Mesendoderm (in vitro differentiated cells): Measurements from ENCODE around the gene PRSS16.
"Not testable (repeated sequence)": the region's sequence is repeated elsewhere in the genome, so short reads cannot be mapped to it uniquely, and the experiment has no call there.

Source experiments
- DNase-seq: peaks from one replicate; pipeline ENCODE4 v3.0.0; 2013
- H2AK5ac ChIP-seq: 2 replicates; pipeline ENCODE4 v1.6.1; 2013; ENCODE audit warnings: low read length, inconsistent platforms
- H2BK120ac ChIP-seq: 2 replicates; pipeline ENCODE4 v1.6.1; 2013; ENCODE audit warnings: low read depth, mild to moderate bottlenecking, low read length, moderate library complexity, mixed read lengths
- H2BK15ac ChIP-seq: replicated peaks from 2 replicates; pipeline ENCODE4 v1.6.1; 2013; ENCODE audit warnings: low read depth, mild to moderate bottlenecking, moderate library complexity
- H2BK5ac ChIP-seq: 2 replicates; pipeline ENCODE4 v1.6.1; 2013; ENCODE audit warnings: low read length, inconsistent platforms
- H3K18ac ChIP-seq: 2 replicates; pipeline ENCODE4 v1.6.1; 2013; ENCODE audit warnings: mild to moderate bottlenecking, low read length, mixed read lengths
- H3K23ac ChIP-seq: one replicate; pipeline ENCODE4 v1.6.1; 2013; ENCODE audit warnings: low read length
- H3K27ac ChIP-seq: 2 replicates; pipeline ENCODE4 v1.5.1; 2013; ENCODE audit warnings: low read depth, mild to moderate bottlenecking, inconsistent platforms, low read length, moderate library complexity
- H3K27me3 ChIP-seq: 2 replicates; pipeline ENCODE4 v1.6.1; 2013; ENCODE audit warnings: low read length, control low read depth, mild to moderate bottlenecking, inconsistent platforms; ENCODE audit not compliant: insufficient read depth, poor library complexity
- H3K36me3 ChIP-seq: 2 replicates; pipeline ENCODE4 v1.6.1; 2013; ENCODE audit warnings: low read length, inconsistent platforms; ENCODE audit not compliant: control insufficient read depth, insufficient read depth
- H3K4ac ChIP-seq: one replicate; pipeline ENCODE4 v1.6.1; 2013; ENCODE audit warnings: low read depth, mild to moderate bottlenecking, low read length, moderate library complexity
- H3K4me1 ChIP-seq: 2 replicates; pipeline ENCODE4 v1.6.1; 2013; ENCODE audit warnings: low read depth, low read length, inconsistent platforms; ENCODE audit not compliant: control insufficient read depth
- H3K4me2 ChIP-seq: 2 replicates; pipeline ENCODE4 v1.6.1; 2013; ENCODE audit warnings: low read length
- H3K4me3 ChIP-seq: 2 replicates; pipeline ENCODE4 v1.5.1; 2013; ENCODE audit warnings: mild to moderate bottlenecking, low read length
- H3K56ac ChIP-seq: one replicate; pipeline ENCODE4 v1.6.1; 2013; ENCODE audit warnings: low read length
- H3K79me1 ChIP-seq: 2 replicates; pipeline ENCODE4 v1.6.1; 2013; ENCODE audit warnings: low read length, inconsistent platforms
- H3K79me2 ChIP-seq: 2 replicates; pipeline ENCODE4 v1.6.1; 2013; ENCODE audit warnings: mild to moderate bottlenecking, low read length; ENCODE audit not compliant: control insufficient read depth, insufficient read depth
- H3K9ac ChIP-seq: 2 replicates; pipeline ENCODE4 v1.6.1; 2013; ENCODE audit warnings: low read length, inconsistent platforms
- H4K5ac ChIP-seq: one replicate; pipeline ENCODE4 v1.6.1; 2013; ENCODE audit warnings: low read length
- H4K8ac ChIP-seq: one replicate; pipeline ENCODE4 v1.6.1; 2013; ENCODE audit warnings: low read depth, mild to moderate bottlenecking, control low read depth, low read length, moderate library complexity
- WGBS: extraction: QIAGEN DNeasy Blood & Tissue Kit; methylation state at CpG from one replicate; pipeline ENCODE4 v1.1.7; 2013; ENCODE audit warnings: low lambda C conversion rate, missing lambda C conversion rate; ENCODE audit not compliant: insufficient coverage; ENCODE audit errors: extremely low coverage; 5-methylcytosine and 5-hydroxymethylcytosine counted together

Gene PRSS16

GRCh38 chr6:27209659-27210269, 37.7 kb upstream of the PRSS16 start:
- H2BK120ac ChIP-seq, result no peak overlapping the region
- DNase-seq, result peak; percentile 66
- no peak overlapping the region for H4K8ac ChIP-seq
- H3K23ac ChIP-seq, result no peak overlapping the region
- H3K79me2 ChIP-seq, result no peaks in the 10 kb centered on the region
- no peaks in the 10 kb centered on the region for H3K27me3 ChIP-seq
- H2BK15ac ChIP-seq, result no peak overlapping the region
- H3K27ac ChIP-seq, result no peak overlapping the region
- no peak overlapping the region for H3K9ac ChIP-seq
- H3K4ac ChIP-seq, result no peak overlapping the region
- H2BK5ac ChIP-seq, result no peak overlapping the region
- no peaks in the 10 kb centered on the region for H3K4me1 ChIP-seq
- WGBS, result no CpG with 5 or more reads among the region's 18 CpGs
- no peak overlapping the region for H3K4me2 ChIP-seq
- H3K56ac ChIP-seq, result no peak overlapping the region
- no peak overlapping the region for H2AK5ac ChIP-seq
- H3K4me3 ChIP-seq, result no peak overlapping the region
- no peaks in the 10 kb centered on the region for H3K79me1 ChIP-seq
- H4K5ac ChIP-seq, result no peak overlapping the region
- no peak overlapping the region for H3K18ac ChIP-seq
- no peaks in the 10 kb centered on the region for H3K36me3 ChIP-seq

GRCh38 chr6:27213091-27213517, 34.4 kb upstream of the PRSS16 start:
- H3K27ac ChIP-seq, H3K4me2 ChIP-seq, H3K23ac ChIP-seq, H3K36me3 ChIP-seq, H3K4me1 ChIP-seq, H4K8ac ChIP-seq, H2BK15ac ChIP-seq, H3K18ac ChIP-seq, H2BK5ac ChIP-seq, H4K5ac ChIP-seq, H3K4me3 ChIP-seq, H2BK120ac ChIP-seq, H3K4ac ChIP-seq, H2AK5ac ChIP-seq, H3K27me3 ChIP-seq, H3K9ac ChIP-seq, H3K79me1 ChIP-seq, H3K79me2 ChIP-seq, H3K56ac ChIP-seq: not testable (repeated sequence)
- DNase-seq, result peak; percentile 35
- no CpG with 5 or more reads among the region's 15 CpGs for WGBS

- no peaks in the 10 kb centered on the region for H3K79me2 ChIP-seq
- no peaks in the 10 kb centered on the region for H3K36me3 ChIP-seq
- H3K23ac ChIP-seq, result no peak overlapping the region
- H2AK5ac ChIP-seq, result no peak overlapping the region
- no peak overlapping the region for H2BK5ac ChIP-seq
- WGBS, result no CpG with 5 or more reads among the region's 29 CpGs
- no peak overlapping the region for H3K4me2 ChIP-seq
- no peaks in the 10 kb centered on the region for H3K4me1 ChIP-seq
- peak; percentile 82 for DNase-seq
- no peaks in the 10 kb centered on the region for H3K79me1 ChIP-seq
- H3K27ac ChIP-seq, result no peak overlapping the region
- H2BK15ac ChIP-seq, result no peak overlapping the region
- H3K27me3 ChIP-seq, result no peaks in the 10 kb centered on the region
- no peak overlapping the region for H2BK120ac ChIP-seq
- H3K56ac ChIP-seq, result no peak overlapping the region
- H3K4me3 ChIP-seq, result peak overlapping the region; percentile 58
- H3K18ac ChIP-seq, result no peak overlapping the region
- H4K8ac ChIP-seq, result no peak overlapping the region
- no peak overlapping the region for H3K9ac ChIP-seq
- no peak overlapping the region for H4K5ac ChIP-seq
- H3K4ac ChIP-seq, result no peak overlapping the region
Observed at GRCh38 chr6:27213544-27214125, 33.9 kb upstream of the PRSS16 start.

- DNase-seq, result peak; percentile 41
- no peak overlapping the region for H3K4ac ChIP-seq
- peak overlapping the region; percentile 42 for H3K56ac ChIP-seq
- peak overlapping the region; percentile 45 for H3K9ac ChIP-seq
- no peaks in the 10 kb centered on the region for H3K36me3 ChIP-seq
- H2AK5ac ChIP-seq, result no peak overlapping the region
- H3K27ac ChIP-seq, result no peak overlapping the region
- WGBS, result no CpG with 5 or more reads among the region's 19 CpGs
- H2BK5ac ChIP-seq, result no peak overlapping the region
- H3K4me3 ChIP-seq, result peak overlapping the region; percentile 58
- no peak overlapping the region for H2BK15ac ChIP-seq
- H3K4me2 ChIP-seq, result no peak overlapping the region
- H3K27me3 ChIP-seq, result no peaks in the 10 kb centered on the region
- no peaks in the 10 kb centered on the region for H3K4me1 ChIP-seq
- no peak overlapping the region for H3K18ac ChIP-seq
- H3K79me1 ChIP-seq, result no peaks in the 10 kb centered on the region
- H2BK120ac ChIP-seq, result no peak overlapping the region
- H4K8ac ChIP-seq, result no peak overlapping the region
- H3K79me2 ChIP-seq, result no peaks in the 10 kb centered on the region
- no peak overlapping the region for H3K23ac ChIP-seq
- no peak overlapping the region for H4K5ac ChIP-seq
Observed at GRCh38 chr6:27214126-27214601, 33.3 kb upstream of the PRSS16 start.

- DNase-seq, result no peak
- WGBS, result no CpG with 5 or more reads among the region's 21 CpGs
Observed at GRCh38 chr6:27216874-27217273, 30.6 kb upstream of the PRSS16 start.

GRCh38 chr6:27222971-27223370, 24.5 kb upstream of the PRSS16 start:
- not testable (repeated sequence) for H2BK5ac ChIP-seq, H3K27me3 ChIP-seq, H3K36me3 ChIP-seq, H3K18ac ChIP-seq, H3K56ac ChIP-seq, H2BK15ac ChIP-seq, H3K4ac ChIP-seq, H4K5ac ChIP-seq, H3K79me2 ChIP-seq, H2AK5ac ChIP-seq, DNase-seq, H3K27ac ChIP-seq, H3K9ac ChIP-seq, H4K8ac ChIP-seq, H3K4me2 ChIP-seq, H3K4me1 ChIP-seq, H2BK120ac ChIP-seq, H3K4me3 ChIP-seq, H3K23ac ChIP-seq, H3K79me1 ChIP-seq
- WGBS, result 100% methylated on average over 1 of the region's 15 CpGs

More at GRCh38 chr6:27216874-27217273, 30.6 kb upstream of the PRSS16 start:
- H2AK5ac ChIP-seq, result no peak overlapping the region
- H3K4me3 ChIP-seq, result no peak overlapping the region
- no peaks in the 10 kb centered on the region for H3K27me3 ChIP-seq
- H3K4me2 ChIP-seq, result no peak overlapping the region
- no peaks in the 10 kb centered on the region for H3K4me1 ChIP-seq
- H3K23ac ChIP-seq, result no peak overlapping the region
- H3K27ac ChIP-seq, result no peak overlapping the region
- no peak overlapping the region for H4K8ac ChIP-seq
- no peak overlapping the region for H2BK15ac ChIP-seq
- H3K79me2 ChIP-seq, result no peaks in the 10 kb centered on the region
- H3K36me3 ChIP-seq, result no peaks in the 10 kb centered on the region
- H3K9ac ChIP-seq, result no peak overlapping the region
- H3K56ac ChIP-seq, result no peak overlapping the region
- no peak overlapping the region for H2BK120ac ChIP-seq
- no peak overlapping the region for H4K5ac ChIP-seq
- H3K18ac ChIP-seq, result no peak overlapping the region
- H3K4ac ChIP-seq, result no peak overlapping the region
- no peaks in the 10 kb centered on the region for H3K79me1 ChIP-seq
- H2BK5ac ChIP-seq, result no peak overlapping the region
